ENCODE measurements around the gene ACO1.

GRCh38 chr9:32487981-32488380 is 103.5 kb downstream of the ACO1 start:
- TF ChIP-seq CTCF (conservative IDR thresholded peaks at IDR 0.05; ENCODE audit: low read length) = no peak
- TF ChIP-seq EZH2phosphoT487 (IDR thresholded peaks at IDR 0.05; ENCODE audit: borderline replicate concordance, low read depth, low read length) = no peak
